Spinal cord (tissue), 10 donors: Measurements from ENCODE around the gene BRD2. TPM values are rescaled to one million over a fixed set of nuclear protein-coding genes. Genes with fewer than 3 reads are reported as not detected.
A peak's percentile ranks its signal among the peaks of the same experiment; 100 is the strongest.

ENCODE experiments used
- DNase-seq, 6 donors: peaks; one replicate each; pipeline versions ENCODE4 v3.0.0 to v3.0.0-alpha.2; 2013 to 2015; ENCODE audit warnings: low spot score in 6 of 6, low read depth in 4 of 6
- H3K27ac ChIP-seq: one replicate; pipeline ENCODE4 v1.5.1; 2013; ENCODE audit warnings: low read depth, low read length, control low read depth
- H3K27me3 ChIP-seq: one replicate; pipeline ENCODE4 v1.6.1; 2013; ENCODE audit warnings: low read length; ENCODE audit not compliant: control insufficient read depth, insufficient read depth
- H3K36me3 ChIP-seq: one replicate; pipeline ENCODE4 v1.6.1; 2013; ENCODE audit warnings: low read length; ENCODE audit not compliant: control insufficient read depth, insufficient read depth
- H3K4me1 ChIP-seq: one replicate; pipeline ENCODE4 v1.6.1; 2013; ENCODE audit warnings: low read length; ENCODE audit not compliant: control insufficient read depth, insufficient read depth
- H3K4me3 ChIP-seq: one replicate; pipeline ENCODE4 v1.5.1; 2013; ENCODE audit warnings: low read depth, low read length, control low read depth
- H3K9me3 ChIP-seq: one replicate; pipeline ENCODE4 v1.6.1; 2013; ENCODE audit warnings: low read length; ENCODE audit not compliant: control insufficient read depth, insufficient read depth
- WGBS: methylation state at CpG from one replicate; pipeline ENCODE4 v1.1.5; 2013; ENCODE audit warnings: missing lambda C conversion rate; ENCODE audit not compliant: insufficient coverage; 5-methylcytosine and 5-hydroxymethylcytosine counted together
- polyA plus RNA-seq, 2 donors: library from polyadenylated mRNA; unstranded; fragments of 120-200 nt; gene quantifications; one replicate each; pipeline ENCODE4 v1.2.1, GENCODE V29; 2013; ENCODE audit not compliant: insufficient read length in 2 of 2
- total RNA-seq, 2 donors: library from RNA; depleted of rRNA in 1 of 2; stranded (reverse); fragments of 120-200 nt in 1 of 2; fragments of >200 nt in 1 of 2; gene quantifications; one replicate each; pipeline versions ENCODE4 v1.2.3 to v1.2.4, GENCODE V29; 2013 to 2014
- donor health status: healthy.

BRD2 gene
- total and polyA plus RNA-seq, 4 donors, result 68.9 to 286 (median 219) TPM

DNA sequence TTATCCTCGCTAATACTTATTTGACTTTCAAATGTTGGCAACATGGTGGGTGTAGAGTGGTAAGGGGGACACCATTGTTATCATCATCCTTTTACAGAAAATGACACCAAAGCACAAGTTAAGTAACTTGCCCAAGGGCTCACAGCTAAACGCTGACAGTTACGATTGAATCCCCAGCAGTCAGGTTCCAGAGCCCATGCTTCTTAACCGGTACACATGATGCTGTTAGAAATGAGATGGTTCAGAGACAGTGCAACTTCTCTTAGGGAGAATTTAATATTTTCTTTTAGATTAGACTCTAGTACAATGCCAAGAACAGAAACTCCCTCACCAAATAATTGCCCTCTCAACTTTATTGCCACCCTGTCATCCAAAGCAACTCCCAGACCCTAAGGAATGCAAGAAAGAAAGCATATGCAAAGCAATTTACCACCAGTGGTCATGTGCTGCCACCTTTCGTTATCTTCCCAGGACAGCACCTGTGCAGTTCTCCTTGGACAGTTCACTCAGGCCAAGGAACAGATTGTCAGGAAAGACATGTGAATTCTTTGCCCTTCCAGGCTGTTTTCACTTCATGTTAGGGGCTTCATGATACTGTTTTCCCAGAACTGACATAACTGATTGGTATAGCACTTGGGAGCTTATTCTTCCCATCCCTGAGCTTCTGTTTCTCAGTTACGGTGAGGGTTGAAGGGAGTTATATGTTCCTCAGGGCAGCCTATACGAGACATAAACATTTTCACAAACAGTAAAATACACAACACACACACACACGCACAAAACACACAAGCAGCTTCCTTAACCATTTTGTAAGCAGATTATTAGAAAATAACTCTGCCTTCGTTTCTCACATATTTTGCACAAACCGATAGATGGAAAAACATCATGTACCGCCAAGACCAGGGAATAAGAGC is 20.6 kb upstream of the BRD2 start:
- Histone ChIP-seq H3K4me1 (peaks cover 2% of the 10 kb centered on the region), H3K27ac (no peak overlapping the region), H3K9me3 (no peaks in the 10 kb centered on the region), H3K4me3 (no peak overlapping the region), H3K36me3 (no peaks in the 10 kb centered on the region), H3K27me3 (no peaks in the 10 kb centered on the region)
- DNase-seq, result peak in 2 of 6 donors; percentile 55 to 76
- 47% methylated on average over 2 of the region's 11 CpGs for WGBS

- Histone ChIP-seq H3K27ac (no peak overlapping the region), H3K36me3 (no peaks in the 10 kb centered on the region), H3K27me3 (no peaks in the 10 kb centered on the region), H3K4me3 (no peak overlapping the region), H3K4me1 (peaks cover 6% of the 10 kb centered on the region), H3K9me3 (no peaks in the 10 kb centered on the region)
- no peak for DNase-seq
- 98% methylated on average over 5 of the region's 9 CpGs for WGBS
These were observed 19.3 kb upstream of the BRD2 start for GRCh38 chr6:32949113-32949512.

- Histone ChIP-seq H3K27me3 (no peaks in the 10 kb centered on the region), H3K36me3 (no peaks in the 10 kb centered on the region), H3K4me1 (peaks cover 6% of the 10 kb centered on the region), H3K9me3 (no peaks in the 10 kb centered on the region), H3K27ac (no peak overlapping the region), H3K4me3 (no peak overlapping the region)
- no CpG with 5 or more reads among the region's 3 CpGs for whole genome bisulfite sequencing
- no peak for DNase-seq
These were observed 18.4 kb upstream of the BRD2 start for GRCh38 chr6:32950010-32950409.

DNA sequence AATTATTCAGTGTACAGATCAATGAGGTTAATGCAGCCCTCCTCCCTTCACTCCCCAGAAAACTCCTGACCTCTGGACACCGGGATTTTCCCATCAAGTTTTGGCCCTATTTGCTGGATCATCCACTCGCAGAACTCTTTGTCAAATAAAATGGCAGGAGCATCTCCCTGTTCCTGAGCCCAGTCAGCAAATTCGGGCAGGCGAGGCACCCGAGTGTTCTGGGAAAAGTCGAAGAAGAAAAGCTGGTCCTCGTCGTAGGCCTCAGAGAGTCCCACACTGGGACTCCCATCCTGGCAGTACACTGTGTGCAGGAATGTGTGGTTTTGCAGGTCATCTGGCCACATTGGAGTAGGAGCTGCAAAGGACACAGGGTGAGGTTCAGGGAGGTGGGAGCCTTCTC is 17.9 kb upstream of the BRD2 start:
- 84% methylated on average over 8 of the region's 8 CpGs for WGBS
- H3K4me3 ChIP-seq, result no peak overlapping the region
- DNase-seq, result no peak

GRCh38 chr6:32952817-32953739 is 15.3 kb upstream of the BRD2 start, which contains the start of gene HLA-DMA:
TSS of gene HLA-DMA (minus strand) at chr6:32953097. CDS start at chr6:32953036, 61 bp downstream.
- Histone ChIP-seq H3K9me3 (no peaks in the 10 kb centered on the region), H3K27me3 (no peaks in the 10 kb centered on the region), H3K36me3 (no peaks in the 10 kb centered on the region), H3K4me1 (peaks cover 6% of the 10 kb centered on the region), H3K4me3 (no peak within 1 kb of the TSS), H3K27ac (no peak within 1 kb of the TSS)
- WGBS, result 40% methylated on average over 9 of the region's 10 CpGs
- peak in 2 of 6 donors; percentile 62 to 83 for DNase-seq

More for the DNA sequence above, 17.9 kb upstream of the BRD2 start:
- Histone ChIP-seq H3K36me3 (no peaks in the 10 kb centered on the region), H3K27ac (no peak overlapping the region), H3K27me3 (no peaks in the 10 kb centered on the region), H3K9me3 (no peaks in the 10 kb centered on the region), H3K4me1 (peaks cover 6% of the 10 kb centered on the region)

GRCh38 chr6:32953775-32954174 is 14.6 kb upstream of the BRD2 start:
- WGBS, result 84% methylated on average over 4 of the region's 4 CpGs
- H3K9me3 ChIP-seq, result no peaks in the 10 kb centered on the region
- peaks cover 6% of the 10 kb centered on the region for H3K4me1 ChIP-seq
- no peaks in the 10 kb centered on the region for H3K36me3 ChIP-seq
- no peak overlapping the region for H3K4me3 ChIP-seq
- H3K27ac ChIP-seq, result no peak overlapping the region
- DNase-seq, result no peak
- H3K27me3 ChIP-seq, result no peaks in the 10 kb centered on the region

DNA sequence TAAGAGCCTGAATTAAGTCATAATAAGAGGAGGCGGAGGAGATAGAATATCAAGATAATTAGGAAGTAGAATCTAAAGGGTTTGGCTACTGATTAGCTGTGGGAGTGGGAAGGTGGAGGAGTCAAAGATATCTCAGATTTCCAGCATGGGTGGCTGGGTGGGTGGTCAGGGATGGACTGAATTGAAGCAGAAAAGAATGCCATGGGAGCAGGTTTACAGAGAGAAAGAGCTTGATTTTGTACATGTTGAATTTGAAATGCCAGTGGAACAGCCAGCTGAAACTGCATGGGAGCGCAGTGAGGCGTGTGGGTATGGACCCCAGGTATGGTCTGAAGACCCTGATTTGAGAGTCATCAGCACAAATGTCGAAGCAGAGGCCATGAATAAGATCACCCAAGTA is 14.1 kb upstream of the BRD2 start:
- no peak for DNase-seq
- 72% methylated on average over 3 of the region's 4 CpGs for WGBS

DNA sequence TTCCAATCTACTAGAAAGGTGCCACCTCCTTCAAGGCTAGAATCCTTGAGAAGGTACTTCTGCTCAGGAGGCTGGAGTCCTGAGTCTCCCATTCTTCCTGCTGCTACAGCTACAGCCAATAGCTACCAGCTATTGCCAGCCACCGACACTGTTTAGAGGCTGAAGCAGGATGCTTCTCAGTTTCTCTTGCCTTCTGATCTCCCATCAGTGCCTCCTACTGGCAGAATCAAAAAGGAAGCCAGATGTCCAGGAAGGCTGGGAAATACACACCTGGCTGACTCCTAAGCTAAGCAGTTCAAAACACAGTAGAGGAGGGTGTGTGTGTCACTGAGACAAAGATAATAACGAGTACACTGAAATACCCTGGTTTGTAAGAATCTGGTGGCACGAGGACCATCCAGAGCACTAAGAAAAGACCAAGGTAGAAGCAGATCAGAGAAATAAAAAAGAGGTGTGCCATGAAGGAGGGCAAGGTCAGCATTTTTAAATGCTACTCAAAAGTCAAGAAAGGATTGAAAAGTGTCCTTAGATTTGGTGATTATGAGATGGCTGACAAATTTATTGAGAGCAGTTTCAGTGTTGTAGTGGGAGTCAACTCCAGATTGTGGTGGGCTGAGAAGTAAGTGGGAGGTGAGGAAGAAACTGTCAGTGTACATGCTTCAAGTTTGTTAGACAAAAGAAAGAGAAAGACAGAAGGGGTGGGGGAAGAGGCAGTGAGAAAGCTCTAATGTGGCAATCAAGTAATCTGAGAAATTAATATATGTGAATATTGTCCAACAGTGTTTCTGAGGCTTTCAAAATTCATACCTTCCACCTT is 13.2 kb upstream of the BRD2 start:
- no peak overlapping the region for H3K27ac ChIP-seq
- H3K27me3 ChIP-seq, result no peaks in the 10 kb centered on the region
- DNase-seq, result no peak
- no peak overlapping the region for H3K4me3 ChIP-seq
- no peaks in the 10 kb centered on the region for H3K36me3 ChIP-seq
- no peaks in the 10 kb centered on the region for H3K9me3 ChIP-seq
- 24% methylated on average over 3 of the region's 3 CpGs for WGBS
- H3K4me1 ChIP-seq, result peaks cover 6% of the 10 kb centered on the region

More for the DNA sequence above, 14.1 kb upstream of the BRD2 start:
- no peaks in the 10 kb centered on the region for H3K9me3 ChIP-seq
- H3K27me3 ChIP-seq, result no peaks in the 10 kb centered on the region
- H3K4me1 ChIP-seq, result peaks cover 6% of the 10 kb centered on the region
- H3K27ac ChIP-seq, result no peak overlapping the region
- no peak overlapping the region for H3K4me3 ChIP-seq
- no peaks in the 10 kb centered on the region for H3K36me3 ChIP-seq

- no peaks in the 10 kb centered on the region for H3K27me3 ChIP-seq
- DNase-seq, result no peak
- H3K4me3 ChIP-seq, result no peak overlapping the region
- no CpG with 5 or more reads among the region's 2 CpGs for WGBS
- H3K4me1 ChIP-seq, result peaks cover 6% of the 10 kb centered on the region
- no peaks in the 10 kb centered on the region for H3K9me3 ChIP-seq
- no peak overlapping the region for H3K27ac ChIP-seq
- H3K36me3 ChIP-seq, result no peaks in the 10 kb centered on the region
These were observed 12.2 kb upstream of the BRD2 start for GRCh38 chr6:32956176-32956575.
